Thyroid gland (tissue), 4 donors: ENCODE results near the gene NCKAP1.
A peak's percentile ranks its signal among the peaks of the same experiment; 100 is the strongest.

ENCODE experiments used
- CTCF ChIP-seq, 6 experiments: fragments of 200-600 bp in 3 of 6; fragments of 450-650 bp in 3 of 6; sonication (generic) in 3 of 6; IDR thresholded peaks; one replicate each; pipeline ENCODE4 v1.5.1; 2016 to 2019; ENCODE audit warnings: antibody characterized with exemption in 6 of 6, mild to moderate bottlenecking in 2 of 6, inconsistent platforms in 1 of 6, moderate library complexity in 1 of 6
- POLR2A ChIP-seq, 2 donors: fragments of 450-650 bp; IDR thresholded peaks; one replicate each; pipeline ENCODE4 v1.6.1; 2017; ENCODE audit warnings: antibody characterized with exemption in 2 of 2, mild to moderate bottlenecking in 2 of 2, moderate library complexity in 1 of 2

GRCh38 chr2:183038341-183039300 is at the start of gene NCKAP1:
- TF ChIP-seq CTCF (IDR thresholded peaks at IDR 0.05) (peak in 5 of 6 experiments; percentile 74 to 100 (median 99)), POLR2A (IDR thresholded peaks at IDR 0.05) (peak in 1 of 2 donors; percentile 83)
